Activated CD8-positive, alpha-beta memory T cell treated with anti-CD3 and anti-CD28 coated beads, Interleukin-2, amount 50 U/mL, for 24 hours (primary cell): ENCODE measurements around the gene AKR1D1.

Experiments
- DNase-seq: peaks from one replicate; pipeline ENCODE4 v3.0.0-alpha.2; 2020; ENCODE audit errors: extremely low read depth

The AKR1D1 gene

DNA sequence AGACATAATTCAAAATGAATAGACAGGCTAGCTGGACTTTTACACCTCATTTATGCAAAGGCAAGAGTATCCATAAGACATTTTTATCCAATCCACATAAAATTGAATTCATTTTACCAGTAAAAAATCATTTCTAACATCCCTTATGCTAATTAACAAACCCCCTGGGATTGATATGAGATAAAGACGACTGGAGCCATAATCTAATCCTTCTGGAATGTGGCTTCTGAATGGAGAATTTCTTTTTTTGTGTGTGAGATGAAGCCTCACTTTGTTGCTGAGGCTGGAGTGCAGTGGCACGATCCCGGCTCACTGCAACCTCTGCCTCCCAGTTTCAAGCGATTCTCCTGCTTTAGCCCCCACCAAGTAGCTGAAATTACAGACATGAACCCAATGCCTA, 90.4 kb downstream of the AKR1D1 start:
- DNase-seq: no peak

DNA sequence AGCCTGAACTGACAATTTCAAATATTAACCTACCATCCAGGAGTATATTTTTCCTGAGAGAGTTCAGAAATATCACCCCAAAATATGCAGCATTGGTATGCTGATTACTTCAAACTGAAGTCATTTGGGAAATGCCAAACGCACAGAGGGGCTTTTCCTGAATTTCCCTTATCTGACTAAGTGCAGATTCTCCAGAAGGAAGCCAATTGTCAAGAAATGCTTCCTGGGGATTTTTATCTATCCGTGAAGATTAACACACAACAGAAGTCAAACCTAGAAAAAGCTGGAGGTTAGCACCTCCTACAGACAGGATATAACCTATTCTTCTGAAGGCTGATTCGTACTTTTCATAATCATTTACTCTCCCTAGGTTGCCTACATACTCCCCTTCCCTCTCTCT, 91.0 kb downstream of the AKR1D1 start:
- DNase-seq: no peak

DNA sequence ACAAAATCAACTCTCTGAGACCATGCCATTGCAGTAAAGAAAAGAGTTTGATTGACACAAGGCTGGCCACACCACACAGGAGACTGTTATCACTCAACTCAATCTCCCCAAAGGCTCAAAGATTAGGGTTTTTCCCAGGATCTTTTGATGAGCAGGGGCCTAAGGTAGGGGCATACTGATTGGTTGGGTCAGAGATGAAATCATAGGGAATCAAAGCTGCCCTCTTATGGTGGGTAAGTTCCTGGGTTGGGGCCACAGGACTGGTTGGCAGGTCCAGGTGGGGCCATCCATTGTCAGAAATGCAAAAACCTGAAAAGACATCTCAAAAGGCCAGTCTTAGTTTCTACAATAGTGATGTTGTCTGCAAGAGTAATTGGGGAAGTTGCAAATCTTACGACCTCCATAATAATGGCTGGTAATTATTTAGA, 91.6 kb downstream of the AKR1D1 start:
- DNase-seq: no peak
